DMS79 (cell line): ENCODE results near the gene REXO4.
"Not testable (repeated sequence)": the region's sequence is repeated elsewhere in the genome, so short reads cannot be mapped to it uniquely, and the experiment has no call there.

Experiments
- DNase-seq: peaks from one replicate; lab custom pipeline; 2025; lab: John Stamatoyannopoulos, UW

The REXO4 gene

GRCh38 chr9:133387680-133388079 lies 30.1 kb downstream of the REXO4 start:
- DNase-seq = peak; percentile 60

- DNase-seq = no peak
These were observed 31.5 kb downstream of the REXO4 start for GRCh38 chr9:133386338-133386737.

GRCh38 chr9:133385452-133385851 lies 32.4 kb downstream of the REXO4 start:
- no peak for DNase-seq

GRCh38 chr9:133384736-133385321 lies 33.0 kb downstream of the REXO4 start:
- no peak for DNase-seq

GRCh38 chr9:133383438-133383837 lies 34.4 kb downstream of the REXO4 start:
- DNase-seq = no peak

GRCh38 chr9:133382507-133383141 lies 35.2 kb downstream of the REXO4 start:
- DNase-seq = no peak

GRCh38 chr9:133380734-133381133 lies 37.1 kb downstream of the REXO4 start:
- no peak for DNase-seq

- no peak for DNase-seq
These were observed 38.4 kb downstream of the REXO4 start for GRCh38 chr9:133379153-133380086.

GRCh38 chr9:133378408-133378962 lies 39.3 kb downstream of the REXO4 start:
- no peak for DNase-seq

- no peak for DNase-seq
These were observed 40.0 kb downstream of the REXO4 start for GRCh38 chr9:133377721-133378216.

GRCh38 chr9:133377280-133377679 lies 40.5 kb downstream of the REXO4 start:
- DNase-seq = not testable (repeated sequence)

- peak; percentile 80 for DNase-seq
These were observed 41.8 kb downstream of the REXO4 start, which contains the start of the genes STKLD1 and SURF4 for GRCh38 chr9:133375724-133376654. TSS of gene STKLD1 (plus strand) at chr9:133376366. CDS start at chr9:133376474, 108 bp downstream. TSS of gene SURF4 (minus strand) at chr9:133376060. CDS start at chr9:133375969, 91 bp downstream.

GRCh38 chr9:133375116-133375723 lies 42.6 kb downstream of the REXO4 start:
- no peak for DNase-seq

- DNase-seq = no peak
These were observed 43.1 kb downstream of the REXO4 start for GRCh38 chr9:133374612-133375115.

GRCh38 chr9:133372144-133372543 lies 45.7 kb downstream of the REXO4 start:
- DNase-seq = no peak

GRCh38 chr9:133371261-133371711 lies 46.5 kb downstream of the REXO4 start:
- DNase-seq = no peak

- no peak for DNase-seq
These were observed 47.1 kb downstream of the REXO4 start for GRCh38 chr9:133370685-133371084.

- DNase-seq = no peak
These were observed 47.9 kb downstream of the REXO4 start for GRCh38 chr9:133369933-133370332.

- no peak for DNase-seq
These were observed 48.4 kb downstream of the REXO4 start for GRCh38 chr9:133369422-133369821.

GRCh38 chr9:133368249-133368881 lies 49.4 kb downstream of the REXO4 start:
- no peak for DNase-seq
